Mononuclear cell (primary cell): ENCODE results near the gene XRN2. TPM values are rescaled to one million over a fixed set of nuclear protein-coding genes. Genes with fewer than 3 reads are reported as not detected.

Experiments used
- H3K27me3 ChIP-seq: 2 replicates; pipeline ENCODE4 v1.6.0; 2011; ENCODE audit warnings: low read length, control low read depth; ENCODE audit not compliant: insufficient read depth
- H3K4me1 ChIP-seq: 2 replicates; pipeline ENCODE4 v1.5.1; 2011; ENCODE audit warnings: mild to moderate bottlenecking, low read length, control low read depth; ENCODE audit not compliant: insufficient read depth
- H3K4me3 ChIP-seq: 2 replicates; pipeline ENCODE4 v1.5.1; 2011; ENCODE audit warnings: mild to moderate bottlenecking, low read length, moderate library complexity
- H3K9me3 ChIP-seq: 2 replicates; pipeline ENCODE4 v1.5.1; 2011; ENCODE audit warnings: low read depth, mild to moderate bottlenecking, control low read depth, low read length
- total RNA-seq: library from RNA; depleted of rRNA; stranded (reverse); fragments of >200 nt; gene quantifications from one replicate; pipeline ENCODE4 v1.2.3, GENCODE V29; 2012

The XRN2 gene, protein sequence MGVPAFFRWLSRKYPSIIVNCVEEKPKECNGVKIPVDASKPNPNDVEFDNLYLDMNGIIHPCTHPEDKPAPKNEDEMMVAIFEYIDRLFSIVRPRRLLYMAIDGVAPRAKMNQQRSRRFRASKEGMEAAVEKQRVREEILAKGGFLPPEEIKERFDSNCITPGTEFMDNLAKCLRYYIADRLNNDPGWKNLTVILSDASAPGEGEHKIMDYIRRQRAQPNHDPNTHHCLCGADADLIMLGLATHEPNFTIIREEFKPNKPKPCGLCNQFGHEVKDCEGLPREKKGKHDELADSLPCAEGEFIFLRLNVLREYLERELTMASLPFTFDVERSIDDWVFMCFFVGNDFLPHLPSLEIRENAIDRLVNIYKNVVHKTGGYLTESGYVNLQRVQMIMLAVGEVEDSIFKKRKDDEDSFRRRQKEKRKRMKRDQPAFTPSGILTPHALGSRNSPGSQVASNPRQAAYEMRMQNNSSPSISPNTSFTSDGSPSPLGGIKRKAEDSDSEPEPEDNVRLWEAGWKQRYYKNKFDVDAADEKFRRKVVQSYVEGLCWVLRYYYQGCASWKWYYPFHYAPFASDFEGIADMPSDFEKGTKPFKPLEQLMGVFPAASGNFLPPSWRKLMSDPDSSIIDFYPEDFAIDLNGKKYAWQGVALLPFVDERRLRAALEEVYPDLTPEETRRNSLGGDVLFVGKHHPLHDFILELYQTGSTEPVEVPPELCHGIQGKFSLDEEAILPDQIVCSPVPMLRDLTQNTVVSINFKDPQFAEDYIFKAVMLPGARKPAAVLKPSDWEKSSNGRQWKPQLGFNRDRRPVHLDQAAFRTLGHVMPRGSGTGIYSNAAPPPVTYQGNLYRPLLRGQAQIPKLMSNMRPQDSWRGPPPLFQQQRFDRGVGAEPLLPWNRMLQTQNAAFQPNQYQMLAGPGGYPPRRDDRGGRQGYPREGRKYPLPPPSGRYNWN
- 96.6 TPM for total RNA-seq

- H3K4me3 ChIP-seq = peak within 1 kb of the TSS; percentile 95
- no peaks in the 10 kb centered on the region for H3K27me3 ChIP-seq
- H3K4me1 ChIP-seq = peaks cover 16% of the 10 kb centered on the region
- H3K9me3 ChIP-seq = no peaks in the 10 kb centered on the region
Measured at GRCh38 chr20:21303061-21303871, at the start of gene XRN2. Gene XRN2 (plus strand): TSS chr20:21303331. CDS start chr20:21303399, 68 bp downstream.

GRCh38 chr20:21257192-21257591 lies 45.9 kb upstream of the XRN2 start:
- no peak overlapping the region for H3K4me3 ChIP-seq
- H3K9me3 ChIP-seq = no peaks in the 10 kb centered on the region
- no peaks in the 10 kb centered on the region for H3K27me3 ChIP-seq
- no peaks in the 10 kb centered on the region for H3K4me1 ChIP-seq

DNA sequence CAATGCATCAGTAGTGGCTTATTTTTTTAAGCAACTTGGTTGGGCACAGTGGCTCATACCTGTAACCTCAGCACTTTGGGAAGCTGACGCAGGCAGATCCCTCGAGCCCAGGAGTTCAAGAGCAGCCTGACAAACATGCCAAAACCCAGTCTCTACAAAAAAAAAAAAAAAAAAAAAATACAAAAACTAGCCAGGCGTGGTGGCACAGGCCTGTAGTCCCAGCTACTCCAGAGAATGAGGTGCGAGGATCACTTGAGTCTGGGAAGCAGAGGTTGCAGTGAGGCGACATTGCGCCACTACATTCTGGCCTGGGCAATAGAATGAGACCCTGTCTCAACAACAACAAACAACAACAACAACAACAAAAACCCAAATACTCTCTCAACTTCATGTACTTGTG lies 44.7 kb upstream of the XRN2 start:
- Histone ChIP-seq H3K9me3 (no peaks in the 10 kb centered on the region), H3K4me1 (no peaks in the 10 kb centered on the region), H3K27me3 (no peaks in the 10 kb centered on the region), H3K4me3 (no peak overlapping the region)

DNA sequence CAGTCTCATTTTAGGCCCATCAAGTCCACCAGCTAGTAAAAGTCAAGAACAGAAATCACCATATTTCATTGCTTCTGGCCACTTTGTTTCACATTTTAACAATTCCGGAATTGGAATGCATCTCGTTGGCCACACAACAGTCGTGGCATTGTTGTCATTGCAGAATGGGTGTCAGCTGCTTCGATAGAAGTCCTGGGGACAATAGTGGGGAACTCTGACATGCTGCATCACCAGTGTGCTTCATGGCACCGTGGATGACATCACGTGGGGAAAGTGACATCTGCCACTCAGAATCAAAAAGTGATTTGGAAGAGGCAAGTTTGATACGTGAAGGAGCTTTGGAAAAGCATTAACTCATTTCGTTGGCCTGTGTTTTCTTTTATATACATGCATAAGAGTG lies 43.8 kb upstream of the XRN2 start:
- Histone ChIP-seq H3K4me1 (no peaks in the 10 kb centered on the region), H3K27me3 (no peaks in the 10 kb centered on the region), H3K4me3 (no peak overlapping the region), H3K9me3 (no peaks in the 10 kb centered on the region)

GRCh38 chr20:21262812-21263211 lies 40.3 kb upstream of the XRN2 start:
- Histone ChIP-seq H3K4me3 (no peak overlapping the region), H3K9me3 (no peaks in the 10 kb centered on the region), H3K4me1 (no peaks in the 10 kb centered on the region), H3K27me3 (no peaks in the 10 kb centered on the region)

DNA sequence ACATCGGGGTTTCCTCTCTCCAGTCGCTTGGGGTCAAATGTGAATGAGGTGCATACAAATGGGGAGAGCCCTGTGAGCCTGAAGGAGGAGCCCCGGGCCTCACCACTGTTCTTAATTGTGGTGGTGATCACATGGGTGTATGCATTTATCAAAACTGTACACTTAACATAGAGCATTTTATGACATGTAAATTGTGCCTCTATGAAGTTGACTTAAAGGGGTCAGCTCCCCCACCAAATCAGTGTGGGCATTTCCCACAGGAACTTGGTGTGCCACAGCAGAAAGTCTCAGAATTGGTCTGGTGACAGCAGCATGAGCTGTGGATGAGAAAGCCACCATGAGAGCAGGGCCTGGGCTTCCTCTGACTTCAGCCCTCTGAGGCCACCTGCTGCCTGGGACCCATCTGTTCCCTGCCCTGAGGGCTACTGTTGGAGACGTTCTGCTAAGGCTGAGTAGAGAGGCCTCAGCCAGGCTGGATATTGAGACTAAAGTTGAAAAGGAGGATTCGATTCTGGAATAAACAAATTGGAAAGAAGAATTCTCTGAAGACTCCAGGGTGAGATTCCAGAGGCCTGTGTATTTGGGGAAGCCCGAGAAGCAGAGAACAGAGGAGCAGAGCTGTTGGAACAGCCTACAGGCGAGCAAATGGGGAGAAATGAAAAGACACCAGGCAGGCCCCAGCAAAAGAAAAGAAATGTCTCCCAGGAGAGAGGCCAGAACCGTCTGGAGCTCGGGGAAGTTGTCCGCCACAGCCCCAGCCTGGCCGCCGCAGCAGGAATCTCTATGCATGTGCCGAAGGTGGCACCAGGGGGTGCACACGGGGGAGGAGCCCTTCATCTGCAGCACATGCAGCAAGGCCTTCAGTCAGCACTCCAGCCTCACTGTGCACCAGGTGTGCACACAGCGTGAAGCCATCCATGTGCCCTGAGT lies 37.6 kb upstream of the XRN2 start:
- no peaks in the 10 kb centered on the region for H3K9me3 ChIP-seq
- no peaks in the 10 kb centered on the region for H3K4me1 ChIP-seq
- H3K27me3 ChIP-seq = no peaks in the 10 kb centered on the region
- no peak overlapping the region for H3K4me3 ChIP-seq

GRCh38 chr20:21266191-21266536 lies 37.0 kb upstream of the XRN2 start:
- H3K4me1 ChIP-seq = no peaks in the 10 kb centered on the region
- H3K27me3 ChIP-seq = no peaks in the 10 kb centered on the region
- H3K4me3 ChIP-seq = no peak overlapping the region
- H3K9me3 ChIP-seq = no peaks in the 10 kb centered on the region

GRCh38 chr20:21269772-21270171 lies 33.4 kb upstream of the XRN2 start:
- Histone ChIP-seq H3K27me3 (peaks cover 4% of the 10 kb centered on the region), H3K9me3 (no peaks in the 10 kb centered on the region), H3K4me3 (no peak overlapping the region), H3K4me1 (no peaks in the 10 kb centered on the region)

DNA sequence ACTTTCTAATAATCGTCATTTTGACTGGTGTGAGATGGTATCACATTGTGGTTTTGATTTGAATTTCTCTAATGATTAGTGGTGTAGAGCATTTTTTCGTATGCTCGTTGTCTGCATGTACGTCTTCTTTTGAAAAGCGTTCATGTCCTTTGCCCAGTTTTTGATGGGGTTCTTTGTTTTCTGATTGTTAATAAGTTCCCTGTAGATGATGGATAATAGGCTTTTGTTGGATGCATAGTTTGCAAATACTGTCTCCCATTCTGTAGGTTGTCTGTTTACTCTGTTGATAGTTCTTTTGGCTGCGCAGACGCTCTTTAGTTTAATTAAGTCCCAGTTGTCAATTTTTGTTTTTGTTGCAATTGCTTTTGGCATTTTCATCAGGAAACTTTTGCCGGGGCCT lies 32.3 kb upstream of the XRN2 start:
- Histone ChIP-seq H3K9me3 (no peaks in the 10 kb centered on the region), H3K4me3 (no peak overlapping the region), H3K4me1 (no peaks in the 10 kb centered on the region), H3K27me3 (peaks cover 4% of the 10 kb centered on the region)

DNA sequence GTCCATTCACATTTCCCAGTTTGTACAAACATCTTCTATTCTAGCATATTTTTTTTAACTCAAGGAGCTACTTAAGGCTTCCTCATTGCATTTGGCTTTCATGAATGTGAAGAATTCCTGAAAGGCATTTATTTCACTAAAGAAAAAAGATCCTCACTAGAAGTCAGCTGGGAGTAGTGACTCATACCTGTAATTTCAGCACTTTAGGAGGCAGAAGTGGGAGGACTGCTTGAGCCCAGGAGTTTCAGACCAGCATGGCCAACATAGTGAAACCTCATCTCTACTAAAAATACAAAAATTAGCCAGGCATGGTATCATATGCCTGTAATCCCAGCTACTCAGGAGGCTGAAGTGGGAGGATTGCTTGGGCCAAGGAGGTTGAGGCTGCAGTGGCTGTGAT lies 30.9 kb upstream of the XRN2 start:
- Histone ChIP-seq H3K4me1 (no peaks in the 10 kb centered on the region), H3K9me3 (no peaks in the 10 kb centered on the region)

DNA sequence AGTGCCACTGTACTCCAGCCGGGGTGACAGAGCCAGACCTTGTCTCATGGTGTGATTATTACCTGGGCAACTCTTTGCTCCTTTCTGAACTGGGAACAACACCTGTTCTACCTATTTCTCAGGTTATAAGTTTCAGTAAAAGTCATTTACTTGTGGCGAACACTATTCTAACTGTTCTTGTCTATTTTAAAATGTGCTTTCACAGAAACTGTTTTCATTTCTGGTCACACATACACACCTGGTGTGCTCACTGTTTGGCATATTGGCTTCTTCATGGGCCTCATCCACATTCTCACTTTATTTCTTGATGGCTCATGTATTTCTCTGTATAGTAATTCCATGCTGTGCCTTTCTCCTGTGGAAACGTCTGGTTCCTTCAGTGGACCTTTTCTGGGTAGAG lies 30.5 kb upstream of the XRN2 start:
- Histone ChIP-seq H3K4me1 (no peaks in the 10 kb centered on the region), H3K9me3 (no peaks in the 10 kb centered on the region), H3K4me3 (no peak overlapping the region), H3K27me3 (peaks cover 4% of the 10 kb centered on the region)

More for the DNA sequence above, 30.9 kb upstream of the XRN2 start:
- H3K4me3 ChIP-seq = no peak overlapping the region
- H3K27me3 ChIP-seq = peaks cover 4% of the 10 kb centered on the region

DNA sequence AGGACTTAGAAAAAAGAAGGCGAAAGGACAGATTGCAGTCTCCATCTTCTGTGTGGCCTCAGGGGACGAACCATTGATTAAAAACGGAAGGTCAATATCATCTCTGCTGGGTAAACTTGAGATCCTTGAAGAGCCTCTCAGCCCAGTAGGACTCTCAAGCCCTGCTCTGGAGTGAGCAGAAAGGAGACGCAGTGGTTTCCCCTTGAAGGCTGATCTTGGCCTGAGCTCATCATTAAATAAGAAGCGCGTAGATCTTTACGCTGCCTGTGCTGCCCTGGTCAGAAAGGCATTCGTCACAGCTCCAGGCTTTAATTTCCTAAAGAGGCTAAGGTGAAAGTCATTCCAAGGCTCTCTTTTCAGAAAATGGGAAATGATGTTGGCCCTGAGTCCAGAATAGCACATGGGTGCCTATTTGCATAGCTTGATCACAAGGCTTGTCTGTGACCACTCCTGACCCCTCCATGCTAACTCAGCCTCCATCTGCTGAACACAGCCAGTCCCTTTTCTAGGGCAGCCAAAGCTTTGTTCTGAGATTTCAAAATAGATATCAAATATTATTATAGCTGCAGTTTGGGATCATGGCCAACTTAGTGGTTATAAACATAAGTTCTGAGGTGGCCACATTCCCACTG lies 29.3 kb upstream of the XRN2 start:
- peaks cover 4% of the 10 kb centered on the region for H3K27me3 ChIP-seq
- H3K4me3 ChIP-seq = no peak overlapping the region
- H3K9me3 ChIP-seq = no peaks in the 10 kb centered on the region
- no peaks in the 10 kb centered on the region for H3K4me1 ChIP-seq

- H3K4me3 ChIP-seq = no peak overlapping the region
- H3K27me3 ChIP-seq = peaks cover 2% of the 10 kb centered on the region
- H3K4me1 ChIP-seq = no peaks in the 10 kb centered on the region
- H3K9me3 ChIP-seq = no peaks in the 10 kb centered on the region
Measured at GRCh38 chr20:21278829-21279228, 24.3 kb upstream of the XRN2 start.
